Left ventricle myocardium inferior (tissue), 1 donor: ENCODE results near the gene USH1C. TPM values are rescaled to one million over a fixed set of nuclear protein-coding genes. Genes with fewer than 3 reads are reported as not detected.

Experiments used
- DNase-seq: peaks from one replicate; pipeline ENCODE4 v3.0.0-alpha.2; 2020
- H3K27ac ChIP-seq: fragments of 200-600 bp; replicated peaks from 2 replicates; pipeline ENCODE4 v1.8.0; 2021
- H3K27me3 ChIP-seq: fragments of 200-600 bp; 2 replicates; pipeline ENCODE4 v1.8.0; 2021; ENCODE audit warnings: low read depth
- H3K36me3 ChIP-seq: fragments of 200-600 bp; 2 replicates; pipeline ENCODE4 v1.8.0; 2021
- H3K4me1 ChIP-seq: fragments of 200-600 bp; 2 replicates; pipeline ENCODE4 v1.8.0; 2021
- H3K4me3 ChIP-seq: fragments of 200-600 bp; 2 replicates; pipeline ENCODE4 v1.8.0; 2021; ENCODE audit warnings: mild to moderate bottlenecking, moderate library complexity
- H3K9me3 ChIP-seq: fragments of 200-600 bp; replicated peaks from 2 replicates; pipeline ENCODE4 v1.8.0; 2021
- CTCF ChIP-seq: fragments of 200-600 bp; IDR thresholded peaks from 2 replicates; pipeline ENCODE4 v1.8.0; 2021; ENCODE audit warnings: antibody characterized with exemption, mild to moderate bottlenecking, borderline replicate concordance
- intact Hi-C: fragments of 100-400 bp; cut with micrococcal nuclease; formaldehyde crosslinking; loops from one replicate; pipeline ENCODE4 v1.11.0; 2022
- total RNA-seq: library from RNA; stranded (reverse); fragmentation: NEBNext Ultra II Directional; extraction: Animal tissue kit (Norgen Biotek cat#: 25700); gene quantifications from one replicate; pipeline ENCODE4 v1.2.1, GENCODE V29; 2021
- donor health status: DM: no; HTN: yes; CAD: no; lungs with severe emphysema.

The USH1C gene
- total RNA-seq, 1 donor from 2014 or later: not detected

DNA sequence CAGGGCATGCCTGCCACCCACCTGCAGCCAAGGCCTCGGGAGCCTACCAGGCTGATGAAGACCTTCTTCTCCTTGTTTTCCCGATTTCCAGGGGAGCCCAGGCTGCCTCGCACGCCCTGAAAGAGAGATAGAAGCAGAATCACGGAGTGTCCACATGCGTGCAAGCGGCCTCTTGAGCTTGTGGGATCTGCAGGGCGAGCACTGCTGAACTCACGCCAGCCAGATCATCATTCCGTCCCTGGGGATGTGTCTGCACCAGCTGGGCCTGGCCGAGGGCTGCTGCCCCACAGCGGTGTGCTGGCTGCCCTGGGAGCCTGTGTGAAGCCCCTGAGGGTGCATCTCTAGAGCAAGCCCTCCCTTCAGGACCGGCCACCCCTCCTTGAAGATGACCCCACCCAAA, 17.9 kb downstream of the USH1C start:
- Histone ChIP-seq H3K4me3 (no peak overlapping the region), H3K4me1 (peaks cover 8% of the 10 kb centered on the region), H3K27me3 (peaks cover 9% of the 10 kb centered on the region), H3K36me3 (no peaks in the 10 kb centered on the region), H3K27ac (no peak overlapping the region), H3K9me3 (no peaks in the 10 kb centered on the region)
- intact Hi-C loops: no loop called here
- no peak for TF ChIP-seq CTCF
- DNase-seq: no peak

- no peak for TF ChIP-seq CTCF
- Histone ChIP-seq H3K27me3 (peaks cover 16% of the 10 kb centered on the region), H3K36me3 (no peaks in the 10 kb centered on the region), H3K27ac (no peak overlapping the region), H3K4me3 (no peak overlapping the region), H3K4me1 (peaks cover 7% of the 10 kb centered on the region), H3K9me3 (no peaks in the 10 kb centered on the region)
- intact Hi-C loops: no loop called here
- no peak for DNase-seq
Measured at GRCh38 chr11:17525570-17525969, 18.6 kb downstream of the USH1C start.

DNA sequence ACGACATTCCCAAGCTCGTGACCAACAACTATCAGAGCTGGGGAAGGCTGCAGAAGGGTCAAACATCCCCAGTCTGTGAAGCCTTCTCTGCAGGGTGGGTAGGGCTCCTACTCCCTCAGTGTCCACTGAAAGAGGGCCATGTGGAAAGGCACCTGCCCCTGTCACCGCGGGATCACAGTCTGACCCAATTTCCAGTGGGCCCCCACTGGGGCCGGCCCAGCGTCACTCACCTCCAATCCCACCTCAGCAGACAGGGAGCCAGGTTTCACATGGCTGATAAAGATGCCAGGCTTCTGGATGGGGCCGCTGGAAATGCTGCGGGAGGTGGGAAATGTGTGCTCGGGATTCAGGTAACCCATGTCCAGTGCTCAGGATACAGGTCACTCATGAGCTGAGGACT, 20.0 kb downstream of the USH1C start:
- peaks cover 7% of the 10 kb centered on the region for H3K4me1 ChIP-seq
- DNase-seq: no peak
- intact Hi-C loops: no loop called here
- H3K9me3 ChIP-seq: no peaks in the 10 kb centered on the region
- H3K4me3 ChIP-seq: no peak overlapping the region
- no peaks in the 10 kb centered on the region for H3K36me3 ChIP-seq
- peaks cover 20% of the 10 kb centered on the region for H3K27me3 ChIP-seq
- no peak overlapping the region for H3K27ac ChIP-seq
- TF ChIP-seq CTCF: no peak

DNA sequence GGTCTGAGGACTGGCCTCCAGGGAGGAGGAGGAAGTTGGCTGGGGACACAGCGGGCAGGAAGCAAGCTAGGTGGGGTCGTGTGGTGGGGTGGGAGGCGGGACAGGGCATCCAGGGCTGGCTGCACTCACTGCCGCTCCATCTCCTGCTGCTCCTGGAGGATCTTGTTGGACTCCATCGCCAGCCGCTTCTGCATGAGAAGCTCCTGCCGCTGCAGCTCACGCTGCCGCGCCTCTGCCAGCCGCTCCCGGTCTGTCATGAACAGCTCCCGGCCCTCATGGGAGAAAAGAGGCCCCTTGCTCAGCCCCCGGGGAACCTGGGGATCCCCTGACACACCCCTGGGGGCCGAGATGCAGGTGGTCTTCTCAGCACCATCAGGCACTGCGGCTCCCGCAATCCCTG, 21.6 kb downstream of the USH1C start:
- no peaks in the 10 kb centered on the region for H3K9me3 ChIP-seq
- H3K4me3 ChIP-seq: no peak overlapping the region
- intact Hi-C loops: no loop called here
- H3K4me1 ChIP-seq: no peaks in the 10 kb centered on the region
- no peak for DNase-seq
- no peaks in the 10 kb centered on the region for H3K36me3 ChIP-seq
- TF ChIP-seq CTCF: no peak
- peaks cover 19% of the 10 kb centered on the region for H3K27me3 ChIP-seq
- H3K27ac ChIP-seq: no peak overlapping the region

- no peak overlapping the region for H3K4me3 ChIP-seq
- peaks cover 27% of the 10 kb centered on the region for H3K27me3 ChIP-seq
- H3K27ac ChIP-seq: no peak overlapping the region
- no peak for DNase-seq
- intact Hi-C loops: no loop called here
- H3K36me3 ChIP-seq: no peaks in the 10 kb centered on the region
- no peaks in the 10 kb centered on the region for H3K9me3 ChIP-seq
- TF ChIP-seq CTCF: no peak
- no peaks in the 10 kb centered on the region for H3K4me1 ChIP-seq
Measured at GRCh38 chr11:17521106-17521900, 22.9 kb downstream of the USH1C start.
